HCEC 1CT (cell line): Measurements from ENCODE around the gene SEPTIN7.
"Not testable (repeated sequence)": the region's sequence is repeated elsewhere in the genome, so short reads cannot be mapped to it uniquely, and the experiment has no call there.

Source experiments
- DNase-seq: peaks from one replicate; pipeline ENCODE4 v3.0.0-alpha.2; 2017

The SEPTIN7 gene

DNA sequence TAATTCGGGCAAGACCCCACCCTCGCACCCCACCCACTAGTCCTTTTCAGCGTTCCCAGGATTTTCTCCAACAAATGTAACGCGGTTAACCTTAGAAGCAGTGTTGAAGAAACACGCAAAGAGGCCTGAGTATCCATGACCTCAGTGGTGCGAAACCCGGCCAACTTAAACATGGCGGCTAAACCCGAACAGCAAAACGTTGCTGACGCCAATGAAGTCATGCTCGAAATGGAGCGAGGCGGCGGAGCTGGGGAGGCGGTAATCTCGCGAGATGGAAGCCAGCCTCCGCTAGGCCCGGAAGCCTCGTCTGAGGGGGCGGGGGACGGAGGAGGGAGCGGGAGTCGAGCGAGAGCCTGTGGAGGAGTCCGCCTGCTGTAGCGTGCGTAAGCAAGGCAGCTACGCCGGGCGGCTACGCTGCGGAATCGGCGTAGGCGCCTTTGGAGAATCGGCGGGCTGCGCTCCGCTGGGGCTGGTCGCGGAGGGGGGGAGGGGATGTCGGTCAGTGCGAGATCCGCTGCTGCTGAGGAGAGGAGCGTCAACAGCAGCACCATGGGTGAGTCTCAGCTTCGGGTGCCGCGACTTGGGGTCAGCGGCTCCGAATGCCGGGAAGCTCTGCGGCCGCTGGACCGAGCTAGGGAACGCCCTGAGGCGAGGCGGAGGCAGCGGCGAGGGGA is at the start of gene SEPTIN7:
SEPTIN7 (plus strand) TSS at position 340 of the 674 bp plus-strand sequence; CDS start at position 493, 153 bp downstream.
- DNase-seq = peak; percentile 98

GRCh38 chr7:35752742-35753141 is 48.1 kb upstream of the SEPTIN7 start:
- no peak for DNase-seq

DNA sequence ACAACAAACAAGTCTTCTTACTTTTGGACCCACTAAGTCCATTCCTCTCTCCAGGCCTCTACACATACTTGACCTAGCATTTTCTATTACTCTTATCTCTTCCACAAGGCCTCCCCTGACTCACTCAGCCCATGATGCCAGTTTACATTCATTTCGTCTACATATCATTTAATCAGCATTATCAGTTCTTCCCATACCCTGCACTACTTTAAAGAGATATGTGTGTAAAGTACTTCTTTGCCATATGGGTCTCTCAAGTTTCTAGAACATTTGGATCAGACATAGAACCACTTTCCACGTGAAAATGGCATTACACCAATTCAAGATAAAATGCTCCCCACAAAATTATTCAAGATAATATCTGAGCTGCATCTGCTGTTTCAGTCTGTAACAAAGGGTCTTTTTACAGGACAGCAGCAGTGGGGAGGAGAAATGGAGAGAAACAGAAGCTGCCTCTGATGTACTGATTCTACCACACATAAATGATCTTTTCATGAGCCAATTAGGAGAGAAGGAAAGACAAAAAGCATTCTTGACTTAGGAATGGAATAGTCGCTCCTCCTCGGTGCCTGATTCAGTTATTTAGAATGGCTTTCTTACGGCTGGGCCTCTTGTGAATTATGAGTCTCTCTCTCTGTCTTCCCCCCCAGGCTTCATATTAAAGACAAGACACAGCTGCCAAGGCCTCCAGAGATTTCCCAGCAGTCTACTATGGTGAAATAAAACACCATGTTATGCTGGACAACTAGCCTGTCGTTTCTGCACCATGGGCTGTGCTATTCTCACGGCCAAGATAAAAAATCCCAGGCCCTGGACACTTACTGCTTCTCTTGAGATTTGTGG is 46.9 kb upstream of the SEPTIN7 start:
- no peak for DNase-seq

- DNase-seq = no peak
Observed at GRCh38 chr7:35754741-35755140, 46.1 kb upstream of the SEPTIN7 start.

GRCh38 chr7:35755711-35756110 is 45.1 kb upstream of the SEPTIN7 start:
- no peak for DNase-seq

GRCh38 chr7:35756453-35756852 is 44.4 kb upstream of the SEPTIN7 start:
- DNase-seq = not testable (repeated sequence)

GRCh38 chr7:35757574-35757973 is 43.3 kb upstream of the SEPTIN7 start:
- DNase-seq = no peak

GRCh38 chr7:35758421-35758820 is 42.4 kb upstream of the SEPTIN7 start:
- no peak for DNase-seq

DNA sequence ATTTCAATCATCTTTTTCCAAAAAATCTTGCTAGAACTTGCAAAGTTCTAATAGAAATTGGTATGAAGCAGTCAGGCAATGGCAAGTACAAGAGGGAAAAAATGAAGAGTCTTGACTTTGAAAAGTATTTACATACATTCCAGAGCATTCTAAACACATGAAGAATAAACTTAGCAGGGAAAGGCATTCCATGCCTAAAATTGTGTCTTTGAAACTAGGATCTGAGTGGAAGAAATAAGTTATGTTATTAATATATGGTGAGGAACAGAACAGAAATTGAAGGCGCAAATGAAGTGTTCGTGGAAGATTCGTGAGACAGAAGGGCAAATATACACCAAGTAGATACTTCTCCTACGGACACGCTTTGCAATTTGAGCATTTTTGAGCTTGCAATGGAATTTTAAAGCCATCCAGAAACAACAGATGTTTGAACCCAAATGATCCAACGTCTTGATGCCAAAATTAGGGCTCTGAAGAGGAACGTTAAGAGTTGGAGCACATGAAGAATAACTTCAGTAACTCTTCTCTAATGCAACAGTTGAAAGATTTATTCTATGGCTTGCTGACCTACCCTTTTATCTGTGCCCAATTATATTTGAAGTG is 40.6 kb upstream of the SEPTIN7 start:
- DNase-seq = no peak

- peak; percentile 35 for DNase-seq
Observed at GRCh38 chr7:35761871-35762677, 38.8 kb upstream of the SEPTIN7 start.

DNA sequence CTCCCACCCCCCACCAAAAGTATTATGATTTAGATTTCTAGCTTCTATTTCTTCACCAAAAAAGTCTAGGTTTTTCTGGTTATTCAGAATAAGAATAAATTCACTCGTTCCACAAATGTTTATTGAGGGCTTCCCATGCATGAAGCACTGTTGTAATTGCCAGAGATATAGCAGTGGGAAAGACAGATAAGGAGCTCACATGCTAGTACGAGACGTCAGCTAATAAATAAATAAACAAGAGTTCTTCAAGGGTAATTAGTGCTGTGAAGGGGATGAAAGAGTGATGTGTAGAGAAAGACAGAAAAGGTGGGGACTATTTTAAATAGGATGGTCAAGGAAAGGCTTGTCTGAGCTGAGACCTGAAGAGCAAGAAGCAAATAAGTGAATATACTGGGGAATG is 38.1 kb upstream of the SEPTIN7 start:
- DNase-seq = no peak

DNA sequence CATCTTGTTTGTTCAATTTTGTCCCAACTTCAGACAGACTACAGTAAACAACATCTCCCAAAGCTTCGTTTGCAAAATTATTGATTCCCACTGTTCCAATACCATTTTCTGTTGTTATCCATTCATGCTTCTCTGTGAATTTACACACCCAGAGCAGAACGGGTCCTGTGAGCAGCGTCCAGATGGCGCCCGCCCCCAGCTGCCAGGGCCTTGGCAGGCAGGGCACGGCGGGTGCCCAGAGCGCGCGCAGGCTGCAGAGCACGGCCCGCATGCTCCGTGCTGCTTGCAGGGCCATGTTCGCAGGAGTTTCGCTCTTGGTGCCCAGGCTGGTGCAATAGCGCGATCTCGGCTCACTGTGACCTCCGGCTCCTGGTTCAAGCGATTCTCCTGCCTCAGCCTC is 32.5 kb upstream of the SEPTIN7 start:
- DNase-seq = no peak

DNA sequence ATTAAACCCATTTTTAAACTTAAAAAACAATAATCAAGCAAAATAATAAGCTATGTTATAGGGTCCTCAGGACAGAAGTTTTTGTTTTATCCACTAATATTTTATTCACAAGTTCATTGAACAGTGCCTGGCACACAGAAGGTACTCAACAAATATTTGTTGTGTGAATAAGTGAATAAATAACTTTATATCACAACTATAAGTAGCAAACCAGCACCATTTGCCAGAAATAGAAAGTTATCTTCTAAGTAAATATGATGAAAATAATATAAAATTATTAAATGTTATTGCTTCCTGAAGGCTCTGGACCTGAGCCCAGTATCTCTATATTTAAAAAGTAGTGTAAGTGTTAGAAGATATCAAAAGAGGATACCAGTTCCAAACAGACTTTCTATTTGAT is 29.1 kb upstream of the SEPTIN7 start:
- no peak for DNase-seq

- no peak for DNase-seq
Observed at GRCh38 chr7:35773994-35774393, 26.9 kb upstream of the SEPTIN7 start.

- no peak for DNase-seq
Observed at GRCh38 chr7:35776686-35777085, 24.2 kb upstream of the SEPTIN7 start.

DNA sequence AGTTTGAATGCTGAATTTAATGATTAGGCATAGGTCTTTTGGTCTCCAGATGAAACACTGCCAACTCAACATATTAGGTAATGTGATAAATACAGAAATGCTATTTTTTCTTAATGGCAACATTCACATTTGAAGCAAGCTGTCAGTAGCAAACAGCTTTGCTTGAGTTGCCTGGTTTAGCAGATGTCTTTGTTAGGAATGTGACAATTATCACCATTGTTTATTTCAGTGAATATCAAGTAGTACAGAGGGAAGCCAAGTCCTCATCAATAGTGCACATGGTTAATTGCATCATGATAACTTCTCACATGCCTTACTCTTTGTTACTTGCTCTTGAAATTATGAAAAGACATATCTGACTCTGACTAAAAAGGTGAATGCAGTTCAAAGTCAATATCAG is 23.7 kb upstream of the SEPTIN7 start:
- no peak for DNase-seq

DNA sequence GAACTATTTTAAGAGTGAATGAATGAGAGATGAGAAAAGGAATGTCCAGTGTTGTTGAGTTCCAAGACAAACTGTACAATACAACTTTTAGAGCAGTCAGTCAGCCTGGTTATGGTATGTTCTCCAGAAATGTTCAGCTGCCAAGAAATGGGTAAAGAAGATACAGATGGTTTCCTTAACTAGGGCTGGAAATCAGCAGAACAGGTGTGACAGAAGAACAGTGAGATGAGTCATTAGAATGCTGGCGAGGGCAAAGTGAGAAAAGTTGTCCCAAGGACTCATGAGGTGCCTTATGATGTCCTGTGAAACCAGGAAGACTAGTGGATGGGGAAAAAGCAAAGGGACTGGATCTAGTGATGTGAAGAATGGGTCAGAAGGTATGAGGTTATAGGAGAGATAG is 20.8 kb upstream of the SEPTIN7 start:
- DNase-seq = no peak

- DNase-seq = no peak
Observed at GRCh38 chr7:35781200-35781701, 19.6 kb upstream of the SEPTIN7 start.

DNA sequence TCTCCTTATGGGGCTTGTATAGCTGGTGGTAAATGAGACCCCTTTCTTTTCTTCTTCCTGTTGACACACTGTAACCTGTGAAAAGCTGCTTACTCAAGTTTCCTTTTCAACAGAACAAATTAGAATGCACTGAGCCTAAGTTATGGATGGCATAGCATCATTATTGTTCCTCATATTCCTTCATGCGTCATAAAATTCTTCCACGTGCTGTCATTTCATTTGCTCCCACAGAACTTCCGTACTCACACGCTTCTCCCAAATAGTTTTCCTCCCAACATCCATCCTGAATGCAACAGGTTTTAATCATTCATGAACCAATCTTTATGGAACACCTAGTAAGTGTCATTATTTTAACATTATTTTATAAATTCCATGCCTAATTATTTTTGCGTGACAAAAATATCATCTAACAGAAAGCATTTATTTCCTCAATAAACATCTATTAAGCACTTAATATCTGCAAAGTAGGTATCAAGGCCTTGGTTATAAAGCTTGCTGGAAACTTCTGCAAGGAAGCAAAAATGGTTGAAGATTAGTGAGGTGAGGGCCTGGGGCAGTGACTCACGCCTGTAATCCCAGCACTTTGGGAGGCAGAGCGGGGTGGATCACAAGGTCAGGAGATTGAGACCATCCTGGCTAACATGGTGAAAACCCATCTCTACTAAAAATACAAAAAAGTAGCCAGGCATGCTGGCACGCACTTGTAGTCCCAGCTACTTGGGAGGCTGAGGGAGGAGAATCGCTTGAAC is 18.9 kb upstream of the SEPTIN7 start:
- DNase-seq = no peak

DNA sequence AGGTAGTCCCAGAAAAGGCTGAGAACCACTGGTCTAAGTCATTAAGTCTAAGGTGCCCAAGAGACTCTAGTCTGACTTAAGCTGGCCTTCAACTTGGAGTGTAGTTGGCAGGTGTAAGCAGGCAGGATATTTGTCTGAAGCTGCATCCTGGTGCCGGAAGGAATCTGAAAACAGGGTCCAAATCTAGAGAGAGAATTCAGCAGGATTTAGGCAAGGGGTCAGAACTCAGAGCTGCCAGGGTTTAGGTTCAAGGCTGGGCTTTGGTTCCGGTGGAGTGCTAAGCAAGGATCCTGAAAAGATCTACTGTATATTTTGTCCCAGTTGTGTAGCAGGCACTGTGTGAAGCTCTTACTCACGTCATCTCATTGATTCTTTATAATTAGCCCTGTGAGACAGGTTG is 16.5 kb upstream of the SEPTIN7 start:
- no peak for DNase-seq

- DNase-seq = no peak
Observed at GRCh38 chr7:35785250-35785649, 15.6 kb upstream of the SEPTIN7 start.

DNA sequence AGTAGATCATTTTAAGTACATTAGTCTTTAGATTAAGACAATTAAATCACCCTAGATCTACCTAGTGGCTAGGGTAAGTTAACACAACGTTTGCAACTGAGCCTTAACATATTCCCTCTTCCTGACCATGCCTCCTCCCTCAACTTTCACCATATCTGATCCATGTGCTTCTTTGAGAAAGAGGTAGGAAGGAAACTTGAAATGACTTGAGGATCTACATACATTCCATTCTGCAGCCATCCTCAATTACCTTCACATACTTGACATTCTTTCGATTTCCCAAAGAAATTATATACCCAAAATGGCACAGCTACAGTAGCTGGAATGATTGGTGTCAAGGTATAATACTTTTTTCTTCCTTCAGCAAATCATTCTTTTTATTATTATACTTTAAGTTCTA is 12.9 kb upstream of the SEPTIN7 start:
- DNase-seq = no peak
